NK-92 (cell line): ENCODE results near the gene STON2.

Experiments
- DNase-seq: peaks from one replicate; lab custom pipeline; 2025; ENCODE audit not compliant: unreplicated experiment; lab: John Stamatoyannopoulos, UW

Gene STON2

DNA sequence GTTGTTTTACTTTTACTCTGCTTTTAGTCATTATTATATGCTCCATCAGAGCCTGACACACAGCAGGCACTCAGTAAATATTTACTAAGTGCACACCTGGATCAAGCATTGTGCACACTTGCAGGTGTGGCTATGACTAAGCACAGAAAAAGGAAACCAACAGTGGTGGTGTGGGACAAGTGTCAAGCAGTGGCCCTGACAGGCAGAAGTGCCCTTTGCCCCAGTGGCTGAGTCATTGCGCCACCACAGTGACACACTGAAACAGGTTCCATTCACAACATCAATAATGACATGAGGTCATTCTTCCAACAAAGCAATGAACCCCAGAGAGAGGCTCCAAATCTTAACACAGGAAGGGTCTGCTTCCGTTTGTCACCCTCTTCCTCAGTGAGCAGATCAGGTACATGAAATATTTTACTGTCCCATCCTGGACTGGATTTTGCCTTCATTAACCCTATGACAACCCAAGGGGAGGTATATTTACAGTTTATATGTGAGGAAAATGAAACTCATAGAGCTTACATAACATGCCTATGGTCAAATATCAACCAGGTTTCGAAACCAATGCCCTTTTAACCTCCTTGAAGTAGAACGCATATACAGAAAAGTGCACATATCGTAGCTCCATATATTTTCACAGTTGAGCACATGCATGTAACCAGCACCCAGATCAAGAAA, 96.7 kb downstream of the STON2 start:
- DNase-seq: no peak

DNA sequence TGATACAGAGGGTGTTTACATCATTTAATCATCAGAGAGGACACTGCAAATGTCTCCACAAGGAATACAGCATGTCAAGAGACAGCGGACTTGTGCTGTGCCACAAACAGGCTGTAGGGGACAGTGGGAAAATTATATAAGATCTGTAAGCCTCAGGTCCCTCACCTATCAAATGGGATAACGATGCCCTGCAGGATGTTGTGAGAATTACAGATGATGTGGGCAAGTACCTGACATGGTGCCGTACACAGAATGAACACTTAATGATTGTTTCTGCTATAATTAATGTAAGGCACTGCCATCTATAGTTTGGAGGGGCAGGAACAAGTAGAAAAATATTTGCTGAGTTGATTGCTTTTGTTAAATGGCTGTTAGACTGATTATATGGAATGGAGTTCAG, 97.5 kb downstream of the STON2 start:
- no peak for DNase-seq

DNA sequence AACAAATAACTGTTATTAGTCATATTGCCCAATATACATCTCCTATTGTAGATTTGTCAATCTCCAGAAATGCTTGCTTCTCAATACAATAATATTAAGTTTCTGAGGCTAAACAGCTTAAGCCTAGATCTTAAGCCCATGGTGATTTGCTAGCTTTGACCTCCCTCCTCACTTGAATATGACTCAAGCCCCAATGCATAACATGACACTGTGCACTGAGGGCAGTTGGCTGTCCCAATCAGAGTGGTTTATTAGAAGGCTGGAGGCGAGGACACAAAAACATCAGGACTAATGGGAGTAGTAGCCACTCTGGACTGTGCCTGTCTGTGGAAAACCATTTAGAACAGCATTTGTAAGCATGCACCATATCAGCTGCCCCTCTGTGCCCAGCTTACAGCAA, 98.3 kb downstream of the STON2 start:
- no peak for DNase-seq

DNA sequence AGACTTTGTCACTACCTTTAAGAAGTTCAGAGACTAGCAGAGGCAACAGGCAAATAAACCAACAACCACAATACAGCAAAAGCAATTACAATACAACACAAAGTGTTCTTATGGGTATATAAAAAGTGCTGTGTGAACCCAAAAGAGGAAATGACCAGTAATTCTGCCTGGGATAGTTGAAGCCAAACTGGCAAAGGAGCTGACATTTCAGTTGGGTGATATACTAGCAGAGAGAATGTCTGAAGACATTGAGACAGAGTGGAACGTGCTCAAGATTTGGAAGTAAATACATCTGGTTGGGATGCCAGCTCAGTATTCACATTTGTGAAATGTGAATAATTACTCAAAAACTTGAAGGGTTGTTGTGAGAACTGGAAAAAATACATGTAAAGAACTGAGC, 98.8 kb downstream of the STON2 start:
- DNase-seq: no peak

DNA sequence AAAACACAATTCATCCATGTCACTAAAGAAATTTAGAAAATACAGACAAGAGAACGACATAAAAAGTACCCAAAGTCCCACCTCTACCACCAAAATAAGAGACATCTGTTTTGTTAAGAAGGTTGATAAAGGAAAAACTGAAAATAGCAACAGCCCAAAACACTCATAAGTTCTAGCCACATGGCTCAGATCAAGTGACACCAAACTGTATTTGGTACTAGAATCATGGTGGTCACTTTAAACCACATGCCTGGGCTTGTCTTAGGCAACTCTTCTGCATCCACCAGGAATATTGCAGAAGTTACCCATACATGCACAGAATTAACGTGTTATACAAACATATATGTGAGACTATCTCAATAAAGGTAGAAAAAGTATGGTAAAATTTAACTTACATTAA, 101.2 kb downstream of the STON2 start:
- DNase-seq: no peak

DNA sequence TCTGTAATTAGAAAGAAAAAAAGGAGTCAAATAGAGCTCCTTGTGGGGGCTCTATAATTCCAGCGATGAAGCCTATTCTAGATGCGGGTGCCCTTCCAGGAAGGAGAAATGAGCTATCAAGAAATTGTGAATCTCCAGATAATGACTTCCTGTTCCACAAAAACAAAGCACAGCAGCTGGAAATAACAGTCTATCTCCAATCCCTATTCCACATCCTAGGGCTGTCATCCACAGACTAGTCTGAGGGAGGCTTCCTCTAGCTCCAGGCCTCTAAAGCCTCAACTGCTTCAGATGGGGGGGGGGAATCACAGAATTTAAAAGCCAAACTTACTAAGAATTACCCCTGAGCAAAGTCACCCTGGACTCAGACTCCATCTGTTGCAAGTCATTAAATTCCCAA, 102.0 kb downstream of the STON2 start:
- no peak for DNase-seq

DNA sequence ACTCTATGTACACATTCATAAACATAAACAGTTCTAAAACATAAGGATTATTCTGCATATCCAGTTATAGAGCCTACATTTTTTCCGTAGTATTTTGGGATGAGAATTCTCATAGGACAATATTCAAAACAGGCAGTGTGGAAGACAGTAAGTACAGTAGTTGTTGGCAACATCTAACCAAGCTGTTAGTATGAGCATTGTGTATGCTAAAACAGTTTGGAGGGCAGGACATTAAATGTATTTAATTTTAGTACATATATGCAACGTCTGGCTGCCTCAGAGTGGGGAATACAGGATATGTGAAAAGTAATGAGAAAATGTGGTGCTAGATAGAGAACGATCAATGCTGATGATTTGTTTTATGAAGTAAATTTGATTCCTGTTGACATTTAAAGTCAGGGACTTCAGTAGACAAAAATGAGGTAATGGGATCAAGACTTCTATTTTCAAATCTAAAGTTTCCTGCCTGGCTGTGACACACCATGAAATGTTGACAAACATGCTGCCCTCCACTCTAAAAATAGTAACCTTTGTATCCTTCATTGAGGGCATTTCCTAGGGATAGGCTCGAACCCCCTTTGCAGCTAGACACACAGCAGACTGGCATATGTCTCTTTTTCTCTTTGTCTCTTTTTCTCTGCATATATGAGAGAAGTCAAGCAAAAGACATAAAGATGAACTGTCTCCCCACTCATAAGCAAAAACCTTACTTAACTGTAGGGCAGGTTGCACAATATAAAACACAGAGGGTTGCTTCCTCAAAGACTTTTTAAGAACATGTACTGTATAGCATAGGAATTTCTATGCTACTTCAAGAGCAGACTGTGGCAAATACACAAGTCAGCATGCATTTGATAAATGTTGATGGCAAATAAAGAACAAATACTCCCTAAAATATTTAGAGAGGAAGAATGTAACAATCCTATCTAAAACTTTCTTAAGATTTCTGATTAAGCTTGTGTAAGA, 103.9 kb downstream of the STON2 start:
- DNase-seq: no peak

DNA sequence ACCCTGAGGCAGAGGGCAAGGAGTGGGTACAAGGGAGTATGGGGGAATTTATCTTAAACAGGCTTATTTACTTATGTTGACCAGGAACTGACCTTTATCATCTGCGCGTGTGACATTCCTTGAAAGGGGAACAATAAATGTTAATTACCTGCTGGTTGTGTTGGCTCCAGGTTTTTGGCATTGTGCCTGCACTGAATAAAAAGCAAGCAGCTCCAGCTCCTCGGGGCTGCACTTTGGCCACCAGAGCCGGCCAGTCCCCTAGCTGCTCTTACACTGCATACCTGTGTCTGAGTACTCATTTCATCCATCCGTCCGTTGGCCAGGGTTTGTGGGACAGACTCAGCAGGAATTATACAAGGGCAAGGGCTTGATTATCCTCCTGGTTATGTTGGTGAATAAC, 110.6 kb downstream of the STON2 start:
- DNase-seq: no peak

DNA sequence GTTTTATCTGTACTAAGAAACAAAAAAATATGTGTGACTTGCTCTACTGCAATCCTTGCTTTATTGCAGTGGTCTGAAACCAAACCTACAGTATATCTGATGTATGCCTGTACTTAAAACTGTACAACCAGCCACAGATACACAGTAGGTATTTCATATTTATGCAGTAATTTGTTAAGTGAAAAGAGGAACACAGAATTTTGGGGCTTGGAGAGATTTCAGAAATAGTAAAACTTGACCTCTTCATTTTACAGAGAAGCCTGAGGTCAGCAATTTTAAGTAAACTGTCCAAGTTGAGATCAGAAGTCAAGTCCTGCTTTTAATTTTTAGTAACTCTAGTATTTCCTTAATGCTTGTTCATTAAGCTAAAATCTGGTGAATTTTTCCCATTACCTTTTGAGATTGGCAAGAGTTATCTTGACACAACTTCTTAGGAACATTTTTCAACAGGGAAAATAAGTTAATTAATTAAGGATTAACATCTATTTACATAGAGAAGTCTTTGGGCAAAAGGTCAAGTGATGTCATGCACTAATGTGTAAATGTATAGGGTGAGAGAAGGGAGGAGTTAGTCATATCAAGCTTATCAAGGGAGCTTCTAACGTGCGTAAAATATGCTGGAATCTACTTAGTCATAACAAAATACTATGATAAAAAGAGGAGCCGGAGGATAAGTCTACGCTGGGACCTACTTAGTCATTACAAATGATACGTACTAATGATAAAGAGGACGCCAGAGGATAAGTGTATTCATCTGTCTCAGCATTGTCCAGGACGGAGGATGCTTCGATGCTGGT, 113.4 kb downstream of the STON2 start:
- DNase-seq: no peak

DNA sequence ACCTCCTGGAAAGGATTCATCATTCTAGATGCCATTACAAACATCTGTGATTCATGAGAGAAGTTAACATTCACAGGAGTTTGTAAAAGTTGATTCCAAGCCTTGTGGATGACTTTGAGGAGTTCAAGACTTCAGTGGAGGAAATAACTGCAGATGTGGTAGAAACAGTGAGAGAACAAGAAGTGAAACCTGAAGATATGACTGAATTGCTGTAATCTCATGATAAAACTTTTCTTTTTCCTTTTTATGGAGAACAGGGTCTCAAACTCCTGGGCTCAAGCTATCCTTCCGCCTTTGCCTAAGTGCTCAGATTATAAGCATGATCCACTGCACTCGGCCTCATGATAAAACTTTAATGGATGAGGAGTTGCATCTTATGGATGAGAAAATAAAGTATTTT, 114.9 kb downstream of the STON2 start:
- no peak for DNase-seq

DNA sequence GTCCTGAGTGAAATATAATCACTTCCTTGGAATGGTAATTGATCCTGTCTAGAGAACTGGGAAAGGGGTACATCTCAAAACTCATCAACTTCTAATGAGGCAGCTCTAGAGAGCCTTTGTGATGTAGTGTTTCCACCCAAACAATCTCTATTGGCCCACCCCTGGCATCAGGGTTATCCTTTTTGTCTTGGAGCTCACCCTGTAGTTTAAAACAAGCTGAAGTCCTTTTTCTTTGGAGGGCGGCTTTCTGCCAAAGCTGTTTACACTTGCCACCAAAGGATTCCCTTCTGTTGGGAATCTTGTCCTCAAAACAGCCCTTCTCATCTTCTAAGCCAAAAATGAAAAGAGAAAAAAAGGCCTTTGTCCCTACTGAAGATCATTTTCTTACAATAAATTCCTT, 118.8 kb downstream of the STON2 start:
- DNase-seq: no peak

DNA sequence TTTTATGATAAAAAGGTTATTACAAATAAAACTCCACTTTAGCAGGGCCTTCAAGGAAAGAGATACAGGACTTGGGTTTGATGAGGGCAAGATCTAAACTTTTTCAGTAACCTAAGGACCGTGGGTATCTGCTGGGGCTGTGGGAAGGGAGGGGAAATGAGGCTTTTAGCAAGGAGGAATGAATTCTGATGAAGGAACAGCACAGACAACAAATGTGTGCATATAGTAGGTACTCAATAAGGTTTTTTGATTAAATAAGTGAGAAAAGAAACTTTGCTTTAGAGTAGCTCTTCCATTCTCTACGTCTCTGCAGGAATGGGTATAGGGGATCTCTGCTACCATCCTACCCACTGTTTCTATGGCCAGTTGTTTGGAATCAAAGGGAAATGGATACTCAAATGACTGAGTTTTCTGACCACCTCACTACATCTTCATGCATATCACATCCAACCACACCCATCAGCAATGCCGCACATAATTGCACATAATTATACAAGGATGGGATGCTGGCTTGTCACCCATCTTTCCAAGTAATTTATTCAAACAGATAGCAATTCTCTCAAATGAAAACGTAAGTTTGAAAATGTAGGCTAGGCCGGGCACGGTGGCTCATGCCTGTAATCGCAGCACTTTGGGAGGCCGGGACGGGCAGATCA, 119.9 kb downstream of the STON2 start:
- DNase-seq: no peak

DNA sequence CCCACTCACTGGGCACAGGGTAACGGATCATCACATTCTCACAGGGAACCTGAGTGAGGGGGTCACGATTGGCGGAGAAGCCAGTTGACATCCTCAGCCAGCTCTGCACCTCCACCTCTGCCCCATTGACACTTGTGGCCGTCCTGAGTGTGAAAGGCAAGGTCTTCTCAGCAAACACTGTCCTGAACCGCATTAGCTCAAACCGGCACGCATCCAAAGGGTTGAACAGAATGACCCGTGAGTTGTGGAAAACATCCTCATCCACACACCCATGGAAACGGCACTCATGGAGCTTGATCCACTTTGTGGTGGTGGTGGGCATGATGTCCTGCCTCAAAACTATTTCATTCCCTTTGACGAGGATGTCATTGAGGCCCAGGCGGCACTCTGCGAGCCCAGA, 123.0 kb downstream of the STON2 start:
- DNase-seq: no peak

DNA sequence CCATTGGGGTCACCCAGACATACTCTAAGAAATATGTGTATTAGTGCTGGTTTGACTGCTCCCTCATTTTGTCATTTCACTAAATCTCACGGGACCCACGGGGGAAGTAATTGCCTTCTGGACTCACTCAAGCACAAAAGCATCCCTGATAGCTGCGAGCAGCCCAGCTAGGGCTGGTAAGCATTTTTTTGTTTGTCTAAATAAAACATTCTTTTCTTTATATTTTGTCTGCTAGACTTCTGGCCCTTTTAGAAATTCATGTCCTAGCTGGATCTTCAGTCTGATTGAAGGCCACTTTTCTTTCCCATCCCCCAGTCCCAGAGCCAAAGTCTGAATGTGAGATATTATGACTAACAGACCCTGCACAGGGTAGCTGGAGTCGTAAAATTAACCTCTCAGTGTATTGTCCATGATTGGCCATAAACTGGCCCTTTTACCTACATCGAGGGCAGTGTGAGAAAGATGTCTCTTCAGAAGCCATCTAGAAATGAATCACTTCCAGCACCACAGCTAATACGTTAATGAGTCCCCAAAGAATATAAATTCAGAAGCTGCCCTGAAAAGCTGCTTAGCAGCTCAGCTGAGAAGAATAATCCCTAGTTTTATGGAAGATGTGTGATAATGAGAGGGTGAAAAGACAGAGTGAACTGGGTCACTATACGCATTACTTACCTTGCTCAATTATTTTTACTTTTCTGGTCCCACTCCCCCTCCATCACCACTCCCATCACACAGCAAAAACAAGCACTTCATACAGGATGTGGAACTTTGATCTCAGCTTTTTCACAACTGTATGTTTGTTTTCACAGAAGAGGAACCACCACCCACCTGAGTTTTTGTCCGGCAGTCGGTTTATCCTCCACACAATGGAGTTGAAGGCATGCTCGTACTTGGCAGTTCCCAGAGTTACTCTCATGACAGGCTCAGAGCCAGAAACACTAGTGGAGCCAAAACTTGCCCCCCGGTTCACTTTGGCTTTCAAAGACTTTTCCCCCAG, 123.8 kb downstream of the STON2 start:
- no peak for DNase-seq

DNA sequence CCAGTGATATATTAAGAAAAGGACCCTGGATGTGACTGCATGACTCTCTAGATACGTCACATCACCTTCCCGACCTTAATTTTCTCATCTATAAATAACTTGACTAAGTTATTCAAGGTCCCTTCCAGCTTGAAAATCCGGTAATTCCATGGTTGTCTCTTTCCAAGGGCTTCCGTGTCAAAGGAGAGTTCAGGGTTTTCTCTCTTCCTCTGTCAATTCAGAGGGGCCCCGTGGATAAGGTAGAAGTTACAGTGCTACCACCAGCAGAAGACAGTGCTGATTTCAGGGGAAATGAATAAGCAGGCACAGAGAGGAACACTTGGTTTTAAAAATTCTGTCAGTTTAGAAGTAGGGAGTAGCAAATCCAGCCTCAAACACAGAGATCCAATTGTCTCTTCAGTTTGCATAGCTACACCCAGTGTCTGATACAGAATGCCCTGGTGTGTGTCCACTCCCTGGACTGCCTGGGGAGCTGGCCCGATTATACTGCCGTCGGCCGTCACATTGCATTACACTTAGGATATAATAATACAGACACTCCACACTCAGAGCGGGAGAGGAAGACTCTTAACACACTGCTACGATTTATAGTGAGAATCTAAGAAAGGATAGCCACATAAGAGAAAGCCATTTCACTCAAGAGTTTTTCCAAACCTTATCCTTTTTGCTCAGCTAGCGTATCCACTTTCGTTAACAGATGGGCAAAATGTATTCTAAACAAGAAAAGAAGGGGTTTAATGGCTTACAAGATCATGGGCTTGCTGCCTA, 124.6 kb downstream of the STON2 start:
- DNase-seq: no peak

DNA sequence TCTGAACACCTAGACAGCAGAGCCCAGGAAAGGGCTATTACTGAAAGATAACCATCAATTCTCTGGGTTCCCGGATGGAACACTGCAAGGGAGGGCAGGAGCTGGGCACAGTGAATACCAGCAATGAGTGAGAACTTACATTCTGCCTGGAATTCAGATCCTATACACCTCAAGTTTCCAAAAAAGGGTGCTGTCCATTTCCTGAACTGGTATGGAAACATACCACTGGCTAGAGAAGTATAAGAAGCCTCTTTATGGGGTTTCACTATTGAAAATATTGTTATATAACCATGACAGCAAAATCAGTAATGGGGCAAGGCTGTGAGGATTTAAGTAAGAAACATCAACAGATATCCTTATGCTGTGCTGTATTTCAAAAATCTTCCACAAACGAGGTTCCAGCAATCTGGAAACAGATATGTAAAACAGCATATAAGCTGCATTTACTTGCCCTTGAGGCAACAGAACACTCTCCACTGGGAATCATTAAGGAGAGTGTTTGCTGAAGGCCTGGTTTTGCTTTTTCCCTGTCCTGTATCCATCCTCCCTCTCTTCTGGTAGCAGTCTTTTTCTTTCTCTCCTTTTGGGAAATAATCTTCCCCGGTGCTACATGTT, 126.1 kb downstream of the STON2 start:
- no peak for DNase-seq

DNA sequence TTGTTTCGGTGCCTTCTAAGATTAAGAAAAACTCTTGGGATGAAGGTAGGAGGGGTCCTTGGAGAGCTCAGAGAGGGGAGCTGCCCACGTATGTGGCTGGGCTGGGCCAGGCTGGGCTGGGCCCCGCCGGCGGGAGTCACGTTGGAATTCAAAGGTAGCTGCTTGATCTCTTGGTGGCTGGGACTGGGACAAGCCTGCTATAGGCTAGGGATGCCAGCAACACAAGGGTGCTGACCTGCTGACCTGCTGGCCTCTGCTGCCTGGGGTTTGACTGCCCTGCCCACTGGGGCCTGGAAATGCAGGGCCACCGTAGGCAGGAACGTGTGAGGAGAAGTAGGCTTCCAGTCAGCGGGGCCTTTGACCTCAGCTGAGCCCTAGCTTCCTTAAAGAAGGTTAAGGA, 126.6 kb downstream of the STON2 start:
- DNase-seq: no peak

DNA sequence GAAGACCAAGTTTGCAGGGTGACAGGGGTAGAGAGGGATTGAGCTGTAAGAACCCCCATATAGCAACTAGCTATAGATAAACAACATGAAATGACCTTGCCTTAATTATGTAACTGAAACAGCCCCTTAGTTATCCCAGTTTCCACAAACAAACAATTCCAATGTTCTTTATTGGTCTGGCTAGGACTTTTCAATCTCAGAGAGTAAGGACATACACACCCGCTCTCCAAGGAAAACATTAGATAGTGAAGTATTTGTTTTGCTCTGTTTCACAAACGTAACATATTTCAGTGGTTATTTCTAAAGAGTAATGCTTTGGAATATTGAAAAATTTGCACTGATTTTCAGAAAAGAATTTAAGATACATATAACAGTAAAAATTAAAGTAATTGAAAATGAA, 127.8 kb downstream of the STON2 start:
- DNase-seq: no peak

DNA sequence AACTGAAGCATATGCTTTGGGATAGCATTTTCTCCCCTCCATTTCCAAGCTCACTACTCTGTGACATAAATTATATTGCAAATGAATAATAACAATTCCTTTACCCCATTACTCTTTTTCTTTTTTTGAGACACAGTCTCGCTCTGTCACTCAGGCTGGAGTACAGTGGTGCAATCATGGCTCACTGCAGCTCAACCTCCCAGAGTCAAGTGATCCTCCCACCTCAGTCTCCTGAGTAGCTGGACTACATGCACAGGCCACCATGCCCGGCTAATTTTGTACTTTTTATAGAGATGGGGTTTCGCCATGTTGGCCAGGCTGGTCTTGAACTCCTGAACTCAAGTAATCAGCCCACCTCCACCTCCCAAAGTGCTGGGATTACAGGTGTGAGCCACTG, 130.1 kb downstream of the STON2 start:
- DNase-seq: no peak
